ENCODE measurements around the gene SHQ1. TPM values are rescaled to one million over a fixed set of nuclear protein-coding genes. Genes with fewer than 3 reads are reported as not detected.

SHQ1 gene
- total and polyA plus RNA-seq, 9 of the 15 experiments (the other 6 are each of a cell fraction or from before 2014, with no cell fraction given), result 9.2 to 25.0 (median 14.1) TPM

DNA sequence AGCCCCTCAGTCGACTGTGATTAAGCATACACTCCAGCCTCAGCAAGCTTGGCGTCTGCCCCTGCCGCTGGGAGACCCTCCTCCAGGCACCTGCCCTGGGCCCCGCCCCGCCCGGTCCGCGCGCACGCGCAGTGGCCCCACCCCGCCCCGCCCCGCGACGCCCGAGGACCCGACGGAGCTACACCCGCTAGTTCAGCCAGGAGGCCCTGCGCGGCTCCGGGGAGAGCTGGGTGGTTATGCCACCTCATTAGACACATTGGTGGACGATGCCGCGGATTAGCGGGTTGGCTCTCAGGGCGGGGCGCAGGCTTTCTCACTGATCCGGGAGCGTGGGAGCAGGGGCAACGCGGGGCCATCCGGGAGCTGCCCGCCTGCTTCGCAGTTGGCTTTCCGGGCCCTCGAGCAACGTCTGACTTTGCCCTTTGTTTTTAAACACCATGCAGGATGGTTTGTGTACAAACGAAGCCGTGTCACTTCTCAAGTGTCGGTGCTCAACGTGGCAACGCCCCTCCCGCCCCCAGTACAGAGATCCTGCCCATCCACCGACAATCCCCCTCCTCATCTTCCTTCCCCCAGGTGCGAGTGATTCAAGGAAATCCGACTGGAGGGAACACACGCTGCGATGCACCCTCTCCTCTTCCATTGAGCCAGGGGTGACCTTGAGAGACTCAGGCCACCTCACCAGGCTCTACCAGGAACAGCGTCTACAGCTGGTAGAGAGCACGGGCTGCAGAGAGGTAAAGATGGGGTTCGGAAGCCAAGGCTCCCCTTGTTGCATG, 109.3 kb downstream of the SHQ1 start (continued):
- TF ChIP-seq, protein P1, sequence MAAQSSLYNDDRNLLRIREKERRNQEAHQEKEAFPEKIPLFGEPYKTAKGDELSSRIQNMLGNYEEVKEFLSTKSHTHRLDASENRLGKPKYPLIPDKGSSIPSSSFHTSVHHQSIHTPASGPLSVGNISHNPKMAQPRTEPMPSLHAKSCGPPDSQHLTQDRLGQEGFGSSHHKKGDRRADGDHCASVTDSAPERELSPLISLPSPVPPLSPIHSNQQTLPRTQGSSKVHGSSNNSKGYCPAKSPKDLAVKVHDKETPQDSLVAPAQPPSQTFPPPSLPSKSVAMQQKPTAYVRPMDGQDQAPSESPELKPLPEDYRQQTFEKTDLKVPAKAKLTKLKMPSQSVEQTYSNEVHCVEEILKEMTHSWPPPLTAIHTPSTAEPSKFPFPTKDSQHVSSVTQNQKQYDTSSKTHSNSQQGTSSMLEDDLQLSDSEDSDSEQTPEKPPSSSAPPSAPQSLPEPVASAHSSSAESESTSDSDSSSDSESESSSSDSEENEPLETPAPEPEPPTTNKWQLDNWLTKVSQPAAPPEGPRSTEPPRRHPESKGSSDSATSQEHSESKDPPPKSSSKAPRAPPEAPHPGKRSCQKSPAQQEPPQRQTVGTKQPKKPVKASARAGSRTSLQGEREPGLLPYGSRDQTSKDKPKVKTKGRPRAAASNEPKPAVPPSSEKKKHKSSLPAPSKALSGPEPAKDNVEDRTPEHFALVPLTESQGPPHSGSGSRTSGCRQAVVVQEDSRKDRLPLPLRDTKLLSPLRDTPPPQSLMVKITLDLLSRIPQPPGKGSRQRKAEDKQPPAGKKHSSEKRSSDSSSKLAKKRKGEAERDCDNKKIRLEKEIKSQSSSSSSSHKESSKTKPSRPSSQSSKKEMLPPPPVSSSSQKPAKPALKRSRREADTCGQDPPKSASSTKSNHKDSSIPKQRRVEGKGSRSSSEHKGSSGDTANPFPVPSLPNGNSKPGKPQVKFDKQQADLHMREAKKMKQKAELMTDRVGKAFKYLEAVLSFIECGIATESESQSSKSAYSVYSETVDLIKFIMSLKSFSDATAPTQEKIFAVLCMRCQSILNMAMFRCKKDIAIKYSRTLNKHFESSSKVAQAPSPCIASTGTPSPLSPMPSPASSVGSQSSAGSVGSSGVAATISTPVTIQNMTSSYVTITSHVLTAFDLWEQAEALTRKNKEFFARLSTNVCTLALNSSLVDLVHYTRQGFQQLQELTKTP (IDR thresholded peaks at IDR 0.05; ENCODE audit: low read depth in 1 of 2, partially characterized antibody in 2 of 2), result no peak
- TF ChIP-seq PPARD (CRISPR knock-in tag; IDR thresholded peaks at IDR 0.05) (no peak), ZSCAN29 (IDR thresholded peaks at IDR 0.05) (no peak), RFX1 (IDR thresholded peaks at IDR 0.05) (no peak), ZBTB7A (IDR thresholded peaks at IDR 0.05; ENCODE audit: borderline replicate concordance, control insufficient read depth, low read depth, low read length) (no peak), CCAR2 (IDR thresholded peaks at IDR 0.05; ENCODE audit: low read depth, low read length) (no peak), RAD51 (IDR thresholded peaks at IDR 0.05; ENCODE audit: borderline replicate concordance, low read depth) (no peak), EP400 (IDR thresholded peaks at IDR 0.05) (no peak)
- TF ChIP-seq, protein P2, sequence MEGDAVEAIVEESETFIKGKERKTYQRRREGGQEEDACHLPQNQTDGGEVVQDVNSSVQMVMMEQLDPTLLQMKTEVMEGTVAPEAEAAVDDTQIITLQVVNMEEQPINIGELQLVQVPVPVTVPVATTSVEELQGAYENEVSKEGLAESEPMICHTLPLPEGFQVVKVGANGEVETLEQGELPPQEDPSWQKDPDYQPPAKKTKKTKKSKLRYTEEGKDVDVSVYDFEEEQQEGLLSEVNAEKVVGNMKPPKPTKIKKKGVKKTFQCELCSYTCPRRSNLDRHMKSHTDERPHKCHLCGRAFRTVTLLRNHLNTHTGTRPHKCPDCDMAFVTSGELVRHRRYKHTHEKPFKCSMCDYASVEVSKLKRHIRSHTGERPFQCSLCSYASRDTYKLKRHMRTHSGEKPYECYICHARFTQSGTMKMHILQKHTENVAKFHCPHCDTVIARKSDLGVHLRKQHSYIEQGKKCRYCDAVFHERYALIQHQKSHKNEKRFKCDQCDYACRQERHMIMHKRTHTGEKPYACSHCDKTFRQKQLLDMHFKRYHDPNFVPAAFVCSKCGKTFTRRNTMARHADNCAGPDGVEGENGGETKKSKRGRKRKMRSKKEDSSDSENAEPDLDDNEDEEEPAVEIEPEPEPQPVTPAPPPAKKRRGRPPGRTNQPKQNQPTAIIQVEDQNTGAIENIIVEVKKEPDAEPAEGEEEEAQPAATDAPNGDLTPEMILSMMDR (IDR thresholded peaks at IDR 0.05 in 2 of 3, conservative IDR thresholded peaks at IDR 0.05 in 1 of 3; ENCODE audit: insufficient read depth in 2 of 3, low read depth in 1 of 3, low read length in 3 of 3), result 0 out of 6 replicates have a peak, but pooled peaks of 1 of the 3 experiments have one; percentile 1
